Measurements from ENCODE around the gene RLN3. TPM values are rescaled to one million over a fixed set of nuclear protein-coding genes. Genes with fewer than 3 reads are reported as not detected.
A peak's percentile ranks its signal among the peaks of the same experiment; 100 is the strongest.

The RLN3 gene
- total and polyA plus RNA-seq, 4 donors = not detected

GRCh38 chr19:13993590-13994300 lies 34.2 kb upstream of the RLN3 start:
- Histone ChIP-seq H3K27ac (ENCODE audit: low read depth, low read length) (no peak overlapping the region), H3K9me3 (ENCODE audit: control insufficient read depth, insufficient read depth, low read length) (no peaks in the 10 kb centered on the region), H3K4me1 (ENCODE audit: control insufficient read depth, insufficient read depth, low read length) (peaks cover 12% of the 10 kb centered on the region), H3K4me3 (ENCODE audit: low read depth, low read length) (no peak overlapping the region), H3K27me3 (ENCODE audit: control insufficient read depth, insufficient read depth, low read length) (no peaks in the 10 kb centered on the region), H3K36me3 (ENCODE audit: control insufficient read depth, insufficient read depth, low read length) (peaks cover 74% of the 10 kb centered on the region)
- WGBS (ENCODE audit: insufficient coverage) = 62% methylated on average over 21 of the region's 22 CpGs
- peak in 2 of 6 donors; percentile 44 to 65 for DNase-seq (ENCODE audit: low read depth in 4 of 6, low spot score in 6 of 6)

- H3K27me3 ChIP-seq (ENCODE audit: control insufficient read depth, insufficient read depth, low read length) = no peaks in the 10 kb centered on the region
- H3K9me3 ChIP-seq (ENCODE audit: control insufficient read depth, insufficient read depth, low read length) = no peaks in the 10 kb centered on the region
- DNase-seq (ENCODE audit: low read depth in 4 of 6, low spot score in 6 of 6) = peak in 1 of 6 donors; percentile 42
- H3K27ac ChIP-seq (ENCODE audit: low read depth, low read length) = no peak overlapping the region
- H3K4me1 ChIP-seq (ENCODE audit: control insufficient read depth, insufficient read depth, low read length) = peaks cover 12% of the 10 kb centered on the region
- no peak overlapping the region for H3K4me3 ChIP-seq (ENCODE audit: low read depth, low read length)
- 68% methylated on average over 11 of the region's 13 CpGs for WGBS (ENCODE audit: insufficient coverage)
- peaks cover 62% of the 10 kb centered on the region for H3K36me3 ChIP-seq (ENCODE audit: control insufficient read depth, insufficient read depth, low read length)
Observed at GRCh38 chr19:13995017-13995728, 32.8 kb upstream of the RLN3 start.

- Histone ChIP-seq H3K4me3 (ENCODE audit: low read depth, low read length) (no peak overlapping the region), H3K27me3 (ENCODE audit: control insufficient read depth, insufficient read depth, low read length) (no peaks in the 10 kb centered on the region), H3K4me1 (ENCODE audit: control insufficient read depth, insufficient read depth, low read length) (peaks cover 13% of the 10 kb centered on the region), H3K27ac (ENCODE audit: low read depth, low read length) (no peak overlapping the region), H3K36me3 (ENCODE audit: control insufficient read depth, insufficient read depth, low read length) (peaks cover 61% of the 10 kb centered on the region), H3K9me3 (ENCODE audit: control insufficient read depth, insufficient read depth, low read length) (no peaks in the 10 kb centered on the region)
- WGBS (ENCODE audit: insufficient coverage) = 81% methylated on average over 5 of the region's 14 CpGs
- DNase-seq (ENCODE audit: low read depth in 4 of 6, low spot score in 6 of 6) = no peak
Observed at GRCh38 chr19:13995878-13996765, 31.8 kb upstream of the RLN3 start.

GRCh38 chr19:13996928-13997630 lies 30.9 kb upstream of the RLN3 start:
- Histone ChIP-seq H3K27ac (ENCODE audit: low read depth, low read length) (no peak overlapping the region), H3K36me3 (ENCODE audit: control insufficient read depth, insufficient read depth, low read length) (peaks cover 53% of the 10 kb centered on the region), H3K4me3 (ENCODE audit: low read depth, low read length) (no peak overlapping the region), H3K27me3 (ENCODE audit: control insufficient read depth, insufficient read depth, low read length) (no peaks in the 10 kb centered on the region), H3K4me1 (ENCODE audit: control insufficient read depth, insufficient read depth, low read length) (peaks cover 17% of the 10 kb centered on the region), H3K9me3 (ENCODE audit: control insufficient read depth, insufficient read depth, low read length) (no peaks in the 10 kb centered on the region)
- DNase-seq (ENCODE audit: low read depth in 4 of 6, low spot score in 6 of 6) = no peak
- 96% methylated on average over 22 of the region's 22 CpGs for WGBS (ENCODE audit: insufficient coverage)

GRCh38 chr19:13997631-13997962 lies 30.4 kb upstream of the RLN3 start:
- H3K36me3 ChIP-seq (ENCODE audit: control insufficient read depth, insufficient read depth, low read length) = peaks cover 48% of the 10 kb centered on the region
- H3K9me3 ChIP-seq (ENCODE audit: control insufficient read depth, insufficient read depth, low read length) = no peaks in the 10 kb centered on the region
- H3K27ac ChIP-seq (ENCODE audit: low read depth, low read length) = no peak overlapping the region
- DNase-seq (ENCODE audit: low read depth in 4 of 6, low spot score in 6 of 6) = no peak
- peaks cover 18% of the 10 kb centered on the region for H3K4me1 ChIP-seq (ENCODE audit: control insufficient read depth, insufficient read depth, low read length)
- no peaks in the 10 kb centered on the region for H3K27me3 ChIP-seq (ENCODE audit: control insufficient read depth, insufficient read depth, low read length)
- 86% methylated on average over 4 of the region's 6 CpGs for WGBS (ENCODE audit: insufficient coverage)
- no peak overlapping the region for H3K4me3 ChIP-seq (ENCODE audit: low read depth, low read length)

GRCh38 chr19:13998426-13998825 lies 29.5 kb upstream of the RLN3 start:
- Histone ChIP-seq H3K27me3 (ENCODE audit: control insufficient read depth, insufficient read depth, low read length) (no peaks in the 10 kb centered on the region), H3K36me3 (ENCODE audit: control insufficient read depth, insufficient read depth, low read length) (peaks cover 39% of the 10 kb centered on the region), H3K4me1 (ENCODE audit: control insufficient read depth, insufficient read depth, low read length) (peaks cover 19% of the 10 kb centered on the region), H3K27ac (ENCODE audit: low read depth, low read length) (no peak overlapping the region), H3K9me3 (ENCODE audit: control insufficient read depth, insufficient read depth, low read length) (no peaks in the 10 kb centered on the region), H3K4me3 (ENCODE audit: low read depth, low read length) (no peak overlapping the region)
- DNase-seq (ENCODE audit: low read depth in 4 of 6, low spot score in 6 of 6) = no peak
- WGBS (ENCODE audit: insufficient coverage) = 100% methylated on average over 1 of the region's 1 CpG

- H3K27me3 ChIP-seq (ENCODE audit: control insufficient read depth, insufficient read depth, low read length) = no peaks in the 10 kb centered on the region
- no peak overlapping the region for H3K27ac ChIP-seq (ENCODE audit: low read depth, low read length)
- no peaks in the 10 kb centered on the region for H3K9me3 ChIP-seq (ENCODE audit: control insufficient read depth, insufficient read depth, low read length)
- peaks cover 34% of the 10 kb centered on the region for H3K36me3 ChIP-seq (ENCODE audit: control insufficient read depth, insufficient read depth, low read length)
- WGBS (ENCODE audit: insufficient coverage) = 100% methylated on average over 2 of the region's 3 CpGs
- DNase-seq (ENCODE audit: low read depth in 4 of 6, low spot score in 6 of 6) = no peak
- H3K4me1 ChIP-seq (ENCODE audit: control insufficient read depth, insufficient read depth, low read length) = peaks cover 19% of the 10 kb centered on the region
- H3K4me3 ChIP-seq (ENCODE audit: low read depth, low read length) = no peak overlapping the region
Observed at GRCh38 chr19:13999085-13999484, 28.9 kb upstream of the RLN3 start.

- WGBS (ENCODE audit: insufficient coverage) = 89% methylated on average over 12 of the region's 13 CpGs
- Histone ChIP-seq H3K27ac (ENCODE audit: low read depth, low read length) (no peak overlapping the region), H3K9me3 (ENCODE audit: control insufficient read depth, insufficient read depth, low read length) (no peaks in the 10 kb centered on the region), H3K27me3 (ENCODE audit: control insufficient read depth, insufficient read depth, low read length) (no peaks in the 10 kb centered on the region), H3K4me1 (ENCODE audit: control insufficient read depth, insufficient read depth, low read length) (peaks cover 25% of the 10 kb centered on the region), H3K36me3 (ENCODE audit: control insufficient read depth, insufficient read depth, low read length) (peaks cover 25% of the 10 kb centered on the region), H3K4me3 (ENCODE audit: low read depth, low read length) (no peak overlapping the region)
- DNase-seq (ENCODE audit: low read depth in 4 of 6, low spot score in 6 of 6) = no peak
Observed at GRCh38 chr19:14000691-14001375, 27.1 kb upstream of the RLN3 start.
